Epithelial cell of prostate (primary cell): ENCODE measurements around the gene NLRP12.
"Not testable (repeated sequence)": the region's sequence is repeated elsewhere in the genome, so short reads cannot be mapped to it uniquely, and the experiment has no call there.

ENCODE experiments used
- DNase-seq: peaks from one replicate; pipeline ENCODE4 v3.0.0-alpha.2; 2011; ENCODE audit warnings: low read depth, low spot score
- H3K27ac ChIP-seq: fragments of 450-650 bp; 2 replicates; pipeline ENCODE4 v1.5.1; 2017; ENCODE audit warnings: mild to moderate bottlenecking

Gene NLRP12

GRCh38 chr19:53838446-53838845, 14.3 kb upstream of the NLRP12 start:
- not testable (repeated sequence) for DNase-seq
- H3K27ac ChIP-seq = peak overlapping the region; percentile 79

- not testable (repeated sequence) for DNase-seq, H3K27ac ChIP-seq
Observed at GRCh38 chr19:53832861-53833260, 8.7 kb upstream of the NLRP12 start.

DNA sequence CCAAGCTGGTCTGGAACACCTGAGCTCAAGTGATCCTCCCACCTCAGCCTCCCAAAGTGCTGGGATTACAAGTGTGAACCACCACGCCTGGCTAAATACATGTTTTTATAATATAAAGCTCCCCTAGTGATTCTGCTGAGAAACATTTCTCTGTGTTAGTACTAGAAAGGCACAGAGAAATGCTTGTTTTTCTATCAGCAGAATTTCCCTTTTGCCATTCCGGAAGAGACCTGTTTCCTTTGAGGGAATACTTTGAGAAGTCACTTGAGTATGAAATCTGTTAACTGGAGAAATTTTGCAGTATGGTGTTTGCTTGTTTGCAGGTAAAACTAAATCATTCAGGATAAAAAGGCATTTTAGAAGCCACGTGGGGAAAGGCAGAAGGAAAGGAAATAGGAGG, 4.4 kb upstream of the NLRP12 start:
- no peak for DNase-seq
- H3K27ac ChIP-seq = no peak overlapping the region

GRCh38 chr19:53826876-53827275, 2.8 kb upstream of the NLRP12 start:
- no peak for DNase-seq

DNA sequence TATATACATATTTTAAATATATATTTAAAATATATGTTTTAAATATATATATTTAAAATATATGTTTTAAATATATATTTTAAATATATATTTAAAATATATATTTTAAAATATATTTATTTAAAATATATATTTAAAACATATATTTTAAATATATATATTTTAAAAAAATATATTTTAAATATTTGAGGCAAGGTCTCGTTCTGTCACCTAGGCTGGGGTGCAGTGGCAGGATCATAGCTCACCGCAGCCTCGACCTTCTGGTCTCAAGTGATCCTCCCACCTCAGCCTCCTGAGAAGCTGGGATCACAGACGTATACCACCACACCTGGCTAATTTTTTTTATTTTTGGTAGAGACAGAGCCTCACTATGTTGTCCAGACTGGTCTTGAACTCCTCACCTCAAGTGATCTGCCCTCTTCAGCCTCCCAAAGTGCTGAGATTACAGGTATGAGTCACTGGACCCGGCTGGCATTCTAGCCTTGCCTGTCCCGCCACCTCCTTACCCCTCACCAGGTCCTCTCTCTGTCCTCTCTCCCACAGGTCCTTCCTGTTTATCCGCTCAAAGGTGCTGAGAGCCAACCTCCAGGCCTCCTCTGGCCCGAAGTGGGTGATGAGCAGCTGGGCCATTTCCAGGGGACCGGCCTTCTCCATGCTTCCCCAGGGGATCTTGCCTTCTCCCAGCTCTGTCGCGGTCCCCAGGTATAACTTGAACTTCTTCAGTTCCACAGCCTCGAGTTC, 564 bp downstream of the NLRP12 start:
- no peak for DNase-seq
- H3K27ac ChIP-seq = no peak overlapping the region

More at GRCh38 chr19:53826876-53827275, 2.8 kb upstream of the NLRP12 start:
- no peak overlapping the region for H3K27ac ChIP-seq

- DNase-seq = no peak
- H3K27ac ChIP-seq = no peak overlapping the region
Observed at GRCh38 chr19:53819861-53820260, 4.3 kb downstream of the NLRP12 start.

- DNase-seq = no peak
- no peak overlapping the region for H3K27ac ChIP-seq
Observed at GRCh38 chr19:53818756-53819155, 5.4 kb downstream of the NLRP12 start.

- DNase-seq = no peak
- H3K27ac ChIP-seq = no peak overlapping the region
Observed at GRCh38 chr19:53813996-53814395, 10.1 kb downstream of the NLRP12 start.

DNA sequence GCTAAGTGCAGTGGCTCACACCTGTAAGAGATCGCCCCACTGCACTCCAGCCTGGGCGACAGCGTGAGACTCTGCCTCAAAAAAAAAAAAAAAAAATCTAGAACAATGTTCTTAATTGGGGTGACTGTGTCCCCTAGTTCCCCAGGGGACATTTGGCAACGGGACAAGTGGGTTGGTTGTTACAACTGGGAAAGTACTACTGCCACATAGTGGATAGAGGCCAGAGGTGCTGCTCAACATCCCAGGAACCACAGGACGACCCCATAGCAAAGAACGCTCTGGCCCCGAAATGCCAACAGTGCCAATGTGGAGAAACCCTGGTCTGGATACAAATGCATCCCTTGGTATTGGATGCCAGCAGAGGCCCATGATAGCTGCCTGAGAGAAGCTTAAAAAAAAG, 11.8 kb downstream of the NLRP12 start:
- DNase-seq = no peak
- no peak overlapping the region for H3K27ac ChIP-seq

DNA sequence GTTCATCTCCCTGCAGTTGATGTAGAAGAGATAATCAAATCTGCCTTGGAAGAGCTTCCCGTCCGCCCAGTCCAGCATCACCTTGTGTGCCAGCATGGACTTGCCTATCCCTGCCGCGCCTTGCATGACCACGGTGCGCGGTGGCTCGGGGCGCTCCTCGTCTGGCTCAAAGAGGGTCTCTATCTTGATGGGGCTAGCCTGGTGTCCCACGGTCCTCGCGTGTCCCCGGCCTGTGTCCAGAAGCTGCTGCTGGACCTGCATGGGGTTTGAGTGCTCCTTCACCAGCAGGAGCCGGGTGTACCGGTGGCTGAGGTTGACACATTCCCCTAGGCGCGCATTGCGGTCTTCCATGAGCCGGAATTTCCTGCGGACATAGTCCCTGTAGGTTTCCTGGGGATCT, 13.2 kb downstream of the NLRP12 start:
- DNase-seq = no peak
- no peak overlapping the region for H3K27ac ChIP-seq

DNA sequence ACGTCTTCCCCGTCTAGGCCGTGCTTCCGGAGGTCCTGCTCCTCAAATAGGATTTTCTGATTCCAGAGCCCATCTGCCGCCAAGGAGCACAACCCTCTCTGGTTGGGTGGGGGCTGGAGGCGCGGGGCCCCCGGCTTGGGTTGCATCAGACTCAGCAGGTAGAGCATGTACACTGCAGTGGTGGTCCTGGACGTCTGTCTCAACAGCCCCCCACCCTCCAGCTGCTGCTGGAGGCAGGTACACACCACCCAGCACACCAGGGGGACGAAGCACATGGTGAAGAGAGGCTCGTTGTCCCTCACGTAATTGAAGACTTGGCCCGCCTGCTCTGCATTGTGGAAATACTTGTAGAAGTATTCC, 13.9 kb downstream of the NLRP12 start:
- no peak overlapping the region for H3K27ac ChIP-seq
- DNase-seq = no peak

DNA sequence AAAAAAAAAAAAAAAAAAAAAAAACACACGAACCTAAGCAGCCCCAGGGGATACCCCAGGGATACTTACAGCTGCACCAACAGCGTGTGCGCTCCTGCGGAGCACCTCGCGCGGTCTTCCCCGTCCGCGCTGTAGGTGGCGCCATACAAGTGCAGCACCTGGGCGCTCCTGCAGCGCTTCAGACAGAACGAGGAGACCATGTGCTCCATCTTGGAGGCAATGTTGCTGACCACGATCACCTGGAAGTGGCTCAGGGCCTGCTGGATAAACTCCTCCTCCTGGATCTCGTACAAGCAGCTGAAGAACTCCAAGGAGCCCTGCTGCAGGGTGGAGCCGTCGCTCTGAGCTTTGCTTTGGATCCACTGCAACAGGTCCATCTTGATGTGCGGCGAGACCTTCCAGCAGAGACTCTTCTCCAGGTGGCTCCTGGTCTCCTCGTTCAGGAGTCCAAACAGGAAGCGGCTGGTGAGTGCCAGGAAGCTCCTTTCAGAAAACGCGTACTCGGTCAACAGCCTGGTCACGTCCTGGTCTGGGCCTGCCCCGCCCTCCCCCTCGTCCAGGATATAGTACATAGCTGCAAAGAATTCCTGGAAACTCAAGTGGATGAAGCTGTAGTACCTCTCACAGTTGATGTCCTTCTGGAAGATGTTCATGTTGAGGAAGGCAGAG, 14.5 kb downstream of the NLRP12 start:
- DNase-seq = no peak
- H3K27ac ChIP-seq = no peak overlapping the region

- no peak overlapping the region for H3K27ac ChIP-seq
- no peak for DNase-seq
Observed at GRCh38 chr19:53808710-53809125, 15.4 kb downstream of the NLRP12 start.

DNA sequence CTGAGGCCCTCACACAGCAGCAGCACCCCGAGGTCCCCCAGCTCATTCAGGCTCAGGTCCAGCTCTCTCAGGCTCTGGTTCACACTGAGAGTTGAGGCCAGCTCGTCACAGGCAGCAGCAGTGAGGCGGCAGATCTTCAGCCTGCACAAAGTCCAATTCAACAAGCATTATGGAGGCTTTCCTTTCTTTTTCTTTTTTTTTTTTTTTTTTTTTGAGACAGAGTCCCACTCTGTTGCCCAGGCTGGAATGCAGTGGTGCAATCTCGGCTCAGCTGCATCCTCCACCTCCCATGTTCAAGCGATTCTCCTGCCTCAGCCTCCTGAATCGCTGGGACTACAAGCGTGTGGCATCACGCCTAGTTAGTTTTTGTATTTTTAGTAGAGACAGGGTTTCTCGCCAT, 22.9 kb downstream of the NLRP12 start:
- no peak for DNase-seq
- H3K27ac ChIP-seq = no peak overlapping the region

- no peak for DNase-seq
- no peak overlapping the region for H3K27ac ChIP-seq
Observed at GRCh38 chr19:53795019-53795418, 29.1 kb downstream of the NLRP12 start.

GRCh38 chr19:53792721-53793433, 31.2 kb downstream of the NLRP12 start:
- no peak overlapping the region for H3K27ac ChIP-seq
- peak; percentile 14 for DNase-seq

- no peak overlapping the region for H3K27ac ChIP-seq
- DNase-seq = no peak
Observed at GRCh38 chr19:53789708-53790678, 34.1 kb downstream of the NLRP12 start.

DNA sequence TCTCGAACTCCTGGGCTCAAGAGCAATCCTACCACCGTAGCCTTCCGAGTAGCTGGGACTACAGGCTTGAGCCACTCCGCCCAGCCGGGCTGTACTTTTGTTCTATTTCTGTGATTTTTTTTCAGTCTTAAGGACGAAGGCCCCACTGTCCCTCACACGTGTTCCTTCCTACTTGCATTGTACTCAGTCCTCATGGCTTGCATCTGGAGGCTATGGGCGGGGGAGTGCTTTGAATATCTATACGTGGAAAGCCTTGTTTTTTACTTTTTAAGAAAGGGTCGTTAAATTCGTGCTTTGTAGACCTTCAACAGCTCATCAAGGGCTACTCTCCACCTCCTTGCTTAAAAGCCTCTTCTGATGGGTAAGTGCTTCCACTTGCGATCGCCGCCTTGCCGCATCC, 36.8 kb downstream of the NLRP12 start:
- no peak overlapping the region for H3K27ac ChIP-seq
- no peak for DNase-seq

DNA sequence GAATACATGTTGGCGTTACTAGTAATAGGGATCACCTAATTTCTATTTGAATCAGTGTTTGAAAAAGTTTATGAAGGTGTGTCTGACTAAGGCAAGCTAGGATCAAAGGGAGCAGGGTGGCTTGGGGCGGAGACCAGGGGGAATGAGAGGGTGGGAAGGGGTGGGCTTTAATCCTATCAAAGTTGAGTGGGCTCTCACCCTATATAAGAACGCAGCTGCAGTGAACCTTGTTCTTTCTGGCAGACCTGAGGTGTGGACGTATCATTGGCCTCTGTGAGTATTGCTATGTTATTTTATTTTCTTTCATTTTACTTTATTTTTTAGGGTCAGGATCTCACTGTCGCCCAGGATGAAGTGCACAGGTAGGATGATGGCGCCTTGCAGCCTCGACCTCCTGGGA, 37.4 kb downstream of the NLRP12 start:
- no peak overlapping the region for H3K27ac ChIP-seq
- no peak for DNase-seq

GRCh38 chr19:53785196-53785889, 38.8 kb downstream of the NLRP12 start:
- no peak overlapping the region for H3K27ac ChIP-seq
- no peak for DNase-seq
